Measurements from ENCODE around the gene ATP9A. TPM values are rescaled to one million over a fixed set of nuclear protein-coding genes. Genes with fewer than 3 reads are reported as not detected.
"Not testable (repeated sequence)": the region's sequence is repeated elsewhere in the genome, so short reads cannot be mapped to it uniquely, and the experiment has no call there.

Gene ATP9A
- total RNA-seq, 1 donor from 2014 or later = 19.3 TPM

DNA sequence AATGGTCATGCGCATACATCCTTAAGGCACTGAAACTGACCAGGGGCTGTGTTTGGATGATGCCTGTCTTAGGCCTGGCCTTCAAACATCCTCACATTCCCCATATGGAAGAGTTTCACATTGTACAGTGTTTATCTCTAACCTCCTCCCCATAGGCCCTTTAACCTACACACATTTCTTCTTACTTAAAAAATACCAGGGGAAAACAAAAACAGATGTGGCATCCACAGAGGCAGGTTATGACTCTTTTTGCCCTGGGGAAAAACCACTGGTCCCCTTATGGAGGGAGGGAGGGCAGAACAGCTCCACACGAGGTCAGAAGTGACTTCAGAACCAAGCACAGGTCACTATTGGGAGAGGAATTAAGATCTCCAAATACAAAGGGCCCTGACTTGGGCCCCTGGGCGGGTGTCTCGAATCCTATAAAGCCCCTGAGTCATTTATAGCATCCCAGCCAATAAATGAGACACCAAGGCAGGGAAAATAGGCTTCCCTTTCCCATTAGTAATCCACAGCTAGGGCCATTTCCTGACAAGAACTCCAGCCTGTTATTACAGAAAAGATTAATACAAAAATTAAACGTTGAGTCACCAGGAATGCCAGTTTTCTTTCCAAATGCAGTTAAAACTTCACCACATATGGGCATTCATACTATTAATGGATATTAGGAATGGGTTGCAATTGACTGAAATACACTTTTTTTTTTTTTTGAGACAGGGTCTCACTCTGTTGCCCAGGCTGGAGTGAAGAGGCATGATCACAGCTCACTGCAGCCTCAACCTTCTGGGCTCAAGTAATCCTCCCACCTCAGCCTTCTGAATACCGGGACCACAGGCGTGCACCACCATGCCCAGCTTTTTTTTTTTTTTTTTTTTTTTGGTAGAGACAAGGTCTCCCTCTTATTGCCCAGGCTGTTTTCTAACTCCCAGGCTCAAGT, 107.2 kb downstream of the ATP9A start:
- DNase-seq (ENCODE audit: low spot score) = peak; percentile 42

DNA sequence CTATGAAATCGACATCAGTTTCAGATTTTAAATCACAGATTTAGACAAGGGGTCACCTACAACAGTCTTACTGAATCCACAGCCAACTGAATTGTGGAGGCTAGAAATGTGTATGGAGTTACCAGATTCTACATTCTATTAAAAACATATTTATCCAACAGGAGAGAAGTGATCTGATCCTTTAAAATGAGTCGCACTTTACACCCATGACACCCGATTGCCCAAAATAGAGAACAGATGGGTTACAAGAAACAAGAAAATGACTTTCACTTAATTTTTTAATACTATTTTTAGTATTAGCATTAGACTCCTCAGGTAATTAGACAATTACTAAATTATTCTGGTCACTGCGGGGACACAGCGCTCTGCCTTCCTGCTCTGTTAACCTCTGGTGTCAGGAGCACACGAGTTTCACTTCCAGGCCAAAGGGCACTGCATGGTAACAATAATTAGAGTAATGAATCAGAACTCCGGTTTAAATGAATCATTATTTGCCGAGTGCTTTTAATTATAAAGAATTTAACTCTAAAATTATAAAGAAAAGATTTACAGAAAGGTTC, 108.6 kb downstream of the ATP9A start:
- DNase-seq (ENCODE audit: low spot score) = no peak

DNA sequence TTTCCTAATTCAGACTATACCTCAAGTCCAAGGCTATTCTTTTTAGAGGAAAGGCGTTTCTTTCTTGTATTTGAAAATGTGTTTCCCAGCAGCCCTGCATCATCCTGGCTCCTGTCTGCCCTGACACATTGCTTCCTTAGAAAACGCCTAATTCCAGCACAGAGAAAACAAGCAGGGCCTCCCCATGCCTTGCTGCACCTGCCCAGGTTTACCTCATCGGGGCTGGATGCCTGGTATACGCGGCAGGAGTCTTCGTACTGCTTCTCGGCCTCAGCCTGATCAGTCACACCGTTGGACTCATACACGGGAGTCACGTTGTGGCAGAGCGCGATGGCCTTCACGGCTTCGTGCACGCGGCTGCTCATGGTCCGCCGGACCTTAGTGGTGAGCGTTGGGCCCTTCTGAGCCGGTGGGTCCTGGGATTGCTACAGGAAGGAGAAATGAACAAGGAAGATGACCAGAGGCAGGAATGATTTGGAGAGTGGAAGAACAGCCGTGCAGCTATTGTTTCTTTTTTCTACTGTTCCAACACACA, 111.4 kb downstream of the ATP9A start:
- no peak for DNase-seq (ENCODE audit: low spot score)

DNA sequence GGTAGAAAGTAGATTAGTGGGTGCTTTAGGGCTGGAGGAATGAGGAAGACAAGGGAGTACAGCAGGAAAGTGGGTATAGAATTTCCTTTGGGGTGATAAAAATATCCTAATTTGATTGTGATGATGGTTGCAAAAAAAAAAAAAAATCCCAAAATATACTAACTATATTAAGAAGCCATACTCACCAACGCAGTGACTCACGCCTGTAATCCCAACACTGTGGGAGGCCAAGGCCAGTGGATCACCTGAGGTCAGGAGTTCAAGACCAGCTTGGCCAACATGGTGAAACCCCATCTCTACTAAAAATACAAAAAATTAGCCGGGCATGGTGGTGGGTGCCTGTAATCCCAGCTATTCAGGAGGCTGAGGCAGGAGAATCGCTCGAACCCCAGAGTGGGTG, 112.1 kb downstream of the ATP9A start:
- not testable (repeated sequence) for DNase-seq (ENCODE audit: low spot score)

DNA sequence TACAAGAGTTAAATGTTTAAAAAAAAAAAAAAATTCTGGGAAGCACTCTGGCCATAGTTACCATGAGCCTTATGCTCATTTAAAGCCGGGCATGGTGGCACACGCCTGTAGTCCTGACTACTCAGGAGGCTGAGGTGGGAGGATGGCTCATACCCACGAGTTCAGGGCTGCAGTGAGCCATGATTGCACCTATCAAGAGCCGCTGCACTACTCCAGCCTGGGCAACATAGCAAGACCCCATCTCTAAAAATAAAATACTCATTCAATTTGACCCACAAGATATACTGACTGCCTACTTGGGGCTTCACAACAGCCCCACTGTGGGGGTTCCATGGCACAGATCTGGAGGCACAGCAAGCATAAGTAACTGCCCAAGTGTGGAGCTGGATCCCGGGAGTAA, 113.7 kb downstream of the ATP9A start:
- no peak for DNase-seq (ENCODE audit: low spot score)

DNA sequence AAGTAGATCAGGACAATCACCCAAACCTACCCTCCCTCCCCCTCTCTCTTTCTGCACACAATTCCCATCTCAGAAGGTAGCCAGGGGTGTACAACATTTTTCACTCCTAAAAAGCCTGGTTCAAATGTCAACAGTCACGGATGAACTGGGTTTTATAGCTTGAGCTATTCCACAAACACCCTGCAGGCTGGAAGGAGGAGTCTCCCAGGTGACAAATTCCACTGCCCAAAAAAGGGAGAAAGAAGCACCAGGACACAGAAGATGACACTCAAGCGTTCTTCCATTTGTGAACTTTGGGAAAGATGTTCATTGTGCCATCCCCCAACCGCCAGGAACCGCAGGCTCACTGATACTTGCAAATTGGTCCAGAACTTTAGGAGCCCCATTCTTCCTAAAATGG, 114.1 kb downstream of the ATP9A start:
- DNase-seq (ENCODE audit: low spot score) = no peak

DNA sequence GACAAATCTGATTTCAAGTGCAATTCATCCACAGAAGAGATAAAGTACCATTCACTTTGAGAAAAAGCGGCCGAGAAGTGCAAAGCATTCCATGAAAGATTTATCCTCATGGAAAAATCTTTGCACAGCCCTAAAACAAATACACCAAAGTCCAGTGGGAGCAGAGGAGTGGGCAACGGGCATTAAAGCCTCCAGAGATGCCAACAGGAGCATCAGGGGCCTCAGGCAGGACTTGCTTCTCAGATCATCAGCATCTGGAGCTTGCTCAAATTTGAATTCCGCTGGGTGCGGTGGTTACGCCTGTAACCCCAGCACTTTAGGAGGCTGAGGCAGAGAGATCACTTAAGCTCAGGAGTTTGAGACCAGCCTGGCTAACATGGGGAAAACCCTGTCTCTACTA, 115.0 kb downstream of the ATP9A start:
- no peak for DNase-seq (ENCODE audit: low spot score)

DNA sequence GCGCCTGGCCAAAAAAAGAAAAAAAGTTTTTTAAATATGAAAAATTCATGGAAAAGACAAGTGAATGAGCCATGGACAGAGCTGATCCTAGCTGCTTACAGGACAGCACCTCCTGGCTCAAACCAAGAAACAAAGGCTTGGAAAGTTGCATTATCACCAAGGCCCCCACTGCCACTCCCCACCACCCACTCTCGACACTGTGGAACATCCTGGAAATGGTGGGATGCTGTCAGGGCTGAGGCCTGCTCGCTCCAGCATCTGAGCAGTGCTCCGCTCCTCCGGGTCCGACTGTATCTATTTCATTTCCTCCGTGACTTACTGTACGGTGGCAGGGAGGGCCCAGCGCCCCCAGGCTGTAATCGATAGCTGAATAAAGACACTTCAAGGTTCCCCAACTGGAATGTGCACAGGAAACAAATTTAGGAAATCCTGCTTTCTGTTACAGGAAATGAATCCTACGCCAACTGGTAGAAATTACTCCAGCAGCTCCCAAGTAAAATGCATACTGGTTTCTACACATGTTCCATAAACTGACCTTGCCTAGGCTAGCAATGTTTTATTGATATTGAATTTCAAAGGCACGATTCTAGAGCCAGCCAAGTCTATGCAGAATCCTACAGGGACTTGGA, 116.2 kb downstream of the ATP9A start:
- DNase-seq (ENCODE audit: low spot score) = no peak

DNA sequence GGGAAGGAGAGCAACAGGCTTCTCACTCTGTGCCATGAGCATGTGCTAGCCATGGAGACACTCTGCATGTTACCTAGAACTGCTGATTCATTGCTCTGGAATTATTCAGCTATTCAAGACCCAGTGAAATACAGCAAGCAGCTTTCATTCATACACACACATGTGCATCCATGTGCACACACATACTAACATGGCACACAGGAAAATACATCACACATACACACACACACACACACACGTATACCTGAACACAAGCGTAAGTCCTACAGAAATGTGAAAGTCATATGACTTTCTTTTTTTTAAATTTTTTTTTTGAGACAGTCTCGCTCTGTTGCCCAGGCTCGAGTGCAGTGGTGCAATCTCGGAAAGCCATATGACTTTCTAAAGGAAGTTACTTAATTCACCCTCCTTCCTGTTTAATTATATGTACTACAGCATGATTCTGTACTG, 117.5 kb downstream of the ATP9A start:
- DNase-seq (ENCODE audit: low spot score) = peak; percentile 21

DNA sequence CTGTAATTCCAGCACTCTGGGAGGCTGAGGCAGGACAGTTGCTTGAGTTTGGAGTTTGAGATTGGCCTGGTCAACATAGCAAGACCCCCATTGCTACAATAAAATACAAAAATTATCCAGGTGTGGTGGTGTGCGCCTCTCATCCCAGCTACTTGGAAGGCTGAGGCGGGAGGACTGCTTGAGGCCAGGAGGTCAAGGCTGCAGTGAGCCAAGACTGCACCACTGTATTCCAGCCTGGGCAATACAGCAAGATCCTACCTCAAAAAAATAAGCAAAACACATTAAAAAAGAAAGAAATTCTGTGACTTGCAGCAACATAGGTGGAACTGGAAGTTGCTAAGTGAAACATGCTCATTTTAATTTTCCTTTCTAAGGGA, 119.6 kb downstream of the ATP9A start:
- no peak for DNase-seq (ENCODE audit: low spot score)

DNA sequence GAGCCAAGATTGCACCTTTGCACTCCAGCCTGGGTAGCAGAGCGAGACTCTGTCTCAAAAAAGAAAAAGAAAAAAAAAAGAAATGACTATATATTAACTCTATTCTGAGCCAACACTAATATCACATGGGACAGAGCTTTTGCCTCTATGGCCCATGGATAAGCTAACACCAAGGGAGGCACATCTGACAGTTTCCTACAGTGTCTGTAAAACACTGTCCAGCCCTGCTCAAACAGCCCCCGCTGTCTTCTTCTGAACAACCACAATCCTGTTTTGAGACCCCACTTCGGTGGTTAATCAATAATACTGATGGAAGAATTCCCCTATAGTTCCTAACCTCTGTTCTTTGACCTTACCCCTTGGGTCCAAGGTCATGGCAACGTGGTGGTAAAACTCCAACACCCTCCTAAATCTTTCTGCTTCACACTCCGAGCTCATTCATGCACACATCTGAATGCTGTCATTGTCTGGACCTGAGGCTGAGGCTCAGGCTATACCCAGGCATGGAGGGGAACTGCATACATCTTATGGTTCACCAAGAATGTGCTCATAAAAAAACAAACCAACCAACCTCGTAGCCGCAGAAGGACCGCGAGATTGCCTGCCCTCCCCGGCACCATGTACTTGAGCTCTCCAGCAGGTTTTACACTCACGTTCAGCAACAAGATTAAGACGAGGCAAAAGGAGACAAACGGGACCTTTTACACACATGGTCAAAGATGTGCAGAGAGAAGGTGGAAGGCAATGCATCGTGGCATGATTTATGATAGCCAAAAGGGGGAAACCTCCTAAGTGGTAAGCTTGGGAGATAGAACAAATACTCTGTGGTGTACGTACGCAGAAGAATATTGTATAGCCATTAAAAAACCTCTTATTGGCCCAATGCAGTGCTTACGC, 120.3 kb downstream of the ATP9A start:
- no peak for DNase-seq (ENCODE audit: low spot score)

DNA sequence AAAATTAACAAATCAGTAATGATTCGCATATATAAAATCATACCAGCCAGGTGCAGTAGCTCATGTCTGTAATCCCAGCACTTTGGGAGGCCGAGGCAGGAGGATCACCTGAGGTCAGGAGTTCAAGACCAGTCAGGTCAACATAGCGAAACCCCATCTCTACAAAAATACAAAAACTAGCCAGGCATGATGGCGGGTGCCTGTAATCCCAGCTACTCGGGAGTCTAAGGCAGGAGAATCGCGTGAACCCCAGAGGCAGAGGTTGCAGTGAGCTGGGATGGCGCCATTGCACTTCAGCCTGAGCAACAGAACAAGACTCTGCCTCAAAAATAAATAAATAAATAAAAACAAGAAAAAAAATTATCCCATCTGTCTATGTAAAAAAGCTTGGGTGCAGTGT, 124.4 kb downstream of the ATP9A start:
- not testable (repeated sequence) for DNase-seq (ENCODE audit: low spot score)

DNA sequence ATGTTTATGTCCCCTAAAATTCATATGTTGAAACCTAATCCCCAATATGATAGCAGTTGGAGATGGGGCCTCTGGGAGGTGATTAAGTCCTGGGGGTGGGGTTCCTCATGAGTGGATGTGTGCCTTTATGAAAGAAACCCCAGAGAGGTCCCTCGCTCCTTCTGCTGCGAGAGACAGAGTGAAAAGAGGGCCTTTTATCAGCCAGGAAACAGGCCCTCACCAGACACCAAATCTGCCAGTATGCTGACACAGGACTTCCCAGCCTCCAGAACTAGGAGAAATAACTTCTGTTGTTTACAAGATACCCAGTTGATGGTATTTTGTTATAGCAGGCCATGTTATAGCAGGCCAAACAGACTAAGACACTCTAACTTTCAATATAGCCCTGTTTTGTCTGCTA, 124.8 kb downstream of the ATP9A start:
- DNase-seq (ENCODE audit: low spot score) = peak; percentile 44

DNA sequence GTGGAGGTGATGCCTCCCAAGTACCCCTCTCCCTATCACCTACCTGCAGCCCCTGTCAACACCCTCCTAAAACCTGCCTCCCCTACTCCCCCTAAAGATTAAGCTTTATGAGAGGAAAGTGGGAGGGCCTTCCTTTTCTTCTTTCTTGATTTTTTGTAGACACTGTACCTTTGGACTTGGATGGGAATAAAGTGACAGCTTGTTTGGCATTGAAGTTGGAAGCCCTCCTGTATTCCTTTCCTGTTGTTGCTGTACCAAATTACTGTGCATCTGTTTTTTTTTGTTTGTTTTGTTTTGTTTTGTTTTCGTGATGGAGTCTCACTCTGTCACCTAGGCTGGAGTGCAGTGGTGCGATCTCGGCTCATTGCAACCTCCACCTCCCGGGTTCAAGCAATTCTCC, 126.3 kb downstream of the ATP9A start:
- no peak for DNase-seq (ENCODE audit: low spot score)

DNA sequence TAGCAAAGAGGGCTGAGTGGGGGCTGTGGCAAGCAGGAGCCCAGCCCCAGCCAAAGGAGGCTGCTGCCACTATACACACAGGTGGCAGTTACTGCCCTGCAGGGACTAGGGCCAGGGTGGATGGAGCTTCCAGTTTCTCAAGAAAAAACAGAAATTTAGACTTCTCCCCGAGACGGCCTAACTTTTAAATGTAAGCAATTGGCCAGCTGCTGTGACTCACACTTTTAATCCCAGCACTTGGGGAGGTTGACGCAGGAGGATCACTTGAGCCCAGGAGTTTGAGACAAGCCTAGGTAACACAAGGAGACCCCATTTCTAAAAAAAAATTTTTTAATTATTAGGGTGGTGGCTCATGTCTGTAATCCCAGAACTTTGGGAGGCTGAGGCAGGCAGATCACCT, 127.4 kb downstream of the ATP9A start:
- DNase-seq (ENCODE audit: low spot score) = peak; percentile 13

DNA sequence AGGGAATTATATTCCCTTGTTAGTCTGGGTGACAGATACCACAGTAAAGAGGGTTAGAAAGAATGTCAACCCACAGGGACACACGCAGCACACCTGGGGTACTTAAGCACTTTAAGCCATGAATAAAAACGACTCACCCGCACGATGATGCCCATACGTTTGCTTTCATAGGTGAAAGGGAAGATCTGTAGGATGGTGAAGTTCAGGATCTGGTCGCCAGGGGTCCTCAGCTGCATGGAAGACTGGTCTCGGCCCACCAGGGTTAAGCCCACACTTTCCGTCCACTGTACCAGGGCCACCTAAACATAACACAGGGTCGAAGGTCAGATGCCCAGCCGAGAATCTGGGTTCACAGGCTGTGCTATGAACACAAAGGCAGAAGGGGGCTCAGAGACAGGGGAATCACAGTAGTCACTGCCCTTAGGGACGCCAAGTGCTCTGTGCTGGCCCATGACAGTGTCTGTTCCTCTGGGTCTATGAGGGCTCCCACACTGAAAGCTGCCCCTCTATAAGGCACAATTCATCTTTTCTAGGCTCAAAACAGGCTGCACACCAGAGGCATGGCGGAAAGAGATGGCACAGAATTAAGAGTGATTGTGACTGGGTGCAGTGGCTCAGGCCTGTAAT, 128.9 kb downstream of the ATP9A start:
- peak; percentile 54 for DNase-seq (ENCODE audit: low spot score)

DNA sequence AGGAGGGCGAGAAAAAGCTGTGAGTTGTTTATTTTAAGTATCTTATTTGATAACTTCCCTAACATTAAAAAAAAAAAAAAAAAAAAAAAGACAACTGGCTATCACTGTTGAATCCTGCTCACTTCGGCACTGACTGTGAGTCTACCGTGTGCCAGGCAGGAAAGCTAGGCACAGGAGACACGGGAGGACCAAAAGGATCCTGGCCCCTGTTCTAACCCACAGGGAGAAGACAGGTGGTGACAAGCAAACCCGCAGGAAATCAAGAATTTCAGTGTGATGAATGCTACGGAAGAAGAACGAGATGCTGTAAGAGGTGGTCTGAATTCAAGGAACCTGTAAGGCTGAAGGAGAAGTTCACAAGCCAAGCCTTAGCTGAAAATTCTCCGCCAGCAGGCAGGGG, 130.9 kb downstream of the ATP9A start:
- DNase-seq (ENCODE audit: low spot score) = no peak

DNA sequence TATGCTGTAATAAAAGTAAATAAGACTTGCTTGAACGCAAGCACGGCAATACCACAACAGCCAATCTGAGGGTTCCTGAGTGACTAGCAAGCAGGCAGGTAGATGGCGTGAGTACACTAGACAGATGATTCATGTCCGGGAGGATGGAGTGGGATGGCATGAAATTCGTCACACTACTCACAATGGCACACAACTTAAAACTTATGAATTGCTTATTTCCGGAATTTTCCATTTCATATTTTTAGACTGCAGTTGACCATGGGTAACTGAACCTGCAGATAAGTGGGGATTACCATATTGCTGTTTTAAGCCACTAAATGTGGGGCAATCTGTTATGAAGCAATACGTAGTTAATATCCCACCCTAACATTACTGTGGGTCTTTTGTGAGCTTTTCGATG, 132.1 kb downstream of the ATP9A start:
- no peak for DNase-seq (ENCODE audit: low spot score)

DNA sequence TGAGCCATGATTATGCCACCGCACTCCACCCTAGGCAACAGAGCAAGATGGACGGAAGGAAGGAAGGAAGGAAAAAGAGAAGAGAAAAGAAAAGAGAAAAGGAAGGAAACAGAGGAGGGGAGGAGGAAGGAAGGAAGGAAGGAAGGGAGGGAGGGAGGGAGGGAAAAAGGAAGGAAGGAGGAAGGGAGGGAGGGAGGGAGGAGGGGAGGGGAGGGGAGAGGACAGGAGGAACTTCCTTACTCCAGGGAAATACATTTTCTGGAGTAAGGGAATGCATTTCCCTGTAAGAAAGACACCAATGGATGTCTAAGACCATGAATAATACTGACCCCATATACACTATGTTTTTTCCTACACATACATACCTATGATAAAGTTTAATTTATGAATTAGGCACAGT, 132.5 kb downstream of the ATP9A start:
- DNase-seq (ENCODE audit: low spot score) = no peak

DNA sequence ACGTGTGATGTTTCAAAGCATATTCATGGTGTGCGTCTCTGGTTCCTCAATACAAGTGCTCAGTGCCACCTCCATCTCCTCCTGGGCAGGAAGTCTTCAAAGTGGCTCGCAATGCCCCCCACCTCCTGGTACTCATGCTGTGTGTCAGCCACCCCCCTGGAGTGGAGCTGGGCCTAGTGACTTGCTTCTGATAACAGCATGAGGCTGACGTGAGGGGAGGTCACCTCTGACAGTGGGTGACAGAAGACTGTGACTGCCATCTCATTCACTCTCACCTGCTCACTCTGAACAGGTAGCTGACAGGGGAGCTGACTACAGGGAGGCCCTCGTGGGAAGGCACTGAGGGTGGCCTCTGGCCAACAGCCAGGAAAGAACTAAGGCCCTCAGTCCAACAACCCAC, 133.3 kb downstream of the ATP9A start:
- DNase-seq (ENCODE audit: low spot score) = no peak

DNA sequence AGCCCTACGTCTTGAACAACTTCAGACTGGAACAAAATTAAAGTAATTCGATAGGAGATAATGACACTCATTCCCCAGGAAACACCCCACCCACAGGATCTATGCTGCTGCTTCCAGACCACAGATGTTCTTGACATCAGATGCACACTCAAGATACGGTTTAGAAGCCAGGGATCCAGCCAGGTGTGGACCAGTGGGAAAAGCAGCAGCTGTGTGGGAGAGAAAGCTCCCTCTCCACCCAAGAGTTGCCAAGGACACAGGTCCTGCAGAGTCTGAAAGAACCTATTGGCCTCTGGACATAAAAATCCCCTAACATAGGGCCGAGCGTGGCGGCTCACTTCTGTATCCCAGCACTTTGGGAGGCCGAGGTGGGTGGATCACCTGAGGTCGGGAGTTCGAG, 133.9 kb downstream of the ATP9A start:
- DNase-seq (ENCODE audit: low spot score) = no peak

All from umbilical cord (tissue), 2 donors.